GM12864 (cell line): ENCODE data around the gene LIN37.

Experiments used
- DNase-seq: peaks from one replicate; pipeline ENCODE4 v3.0.0-alpha.2; 2011; ENCODE audit warnings: low read depth
- H3K4me3 ChIP-seq: 2 replicates; pipeline ENCODE4 v1.5.1; 2011; ENCODE audit warnings: mild to moderate bottlenecking, low read depth, low read length, control low read depth
- TF ChIP-seq, protein P1 (sequence below): IDR thresholded peaks from 2 replicates; pipeline ENCODE4 v1.5.1; 2011; ENCODE audit warnings: low read depth, mild to moderate bottlenecking, moderate library complexity, low read length, control low read depth, inconsistent platforms; ENCODE audit errors: missing control alignments

Gene LIN37

DNA sequence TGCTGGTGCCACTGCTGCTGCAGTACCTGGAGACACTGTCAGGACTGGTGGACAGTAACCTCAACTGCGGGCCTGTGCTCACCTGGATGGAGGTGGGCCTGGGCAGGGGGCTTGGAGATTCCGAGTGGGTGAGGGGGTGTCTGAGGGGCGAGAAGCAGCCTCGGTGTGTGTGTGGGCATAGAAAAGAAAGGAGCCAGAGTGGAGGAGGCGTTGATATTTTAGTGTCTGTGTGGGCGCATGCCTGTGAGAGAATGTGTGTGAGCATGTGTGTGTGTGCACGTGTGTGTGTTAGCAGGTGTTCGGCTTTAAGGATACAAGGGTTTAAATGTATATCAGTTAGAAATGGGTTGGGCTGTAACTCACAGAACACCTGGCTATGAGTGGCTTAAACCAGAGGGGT is 30.7 kb downstream of the LIN37 start:
- no peak for DNase-seq
- no peak overlapping the region for H3K4me3 ChIP-seq
- TF ChIP-seq, protein P1, sequence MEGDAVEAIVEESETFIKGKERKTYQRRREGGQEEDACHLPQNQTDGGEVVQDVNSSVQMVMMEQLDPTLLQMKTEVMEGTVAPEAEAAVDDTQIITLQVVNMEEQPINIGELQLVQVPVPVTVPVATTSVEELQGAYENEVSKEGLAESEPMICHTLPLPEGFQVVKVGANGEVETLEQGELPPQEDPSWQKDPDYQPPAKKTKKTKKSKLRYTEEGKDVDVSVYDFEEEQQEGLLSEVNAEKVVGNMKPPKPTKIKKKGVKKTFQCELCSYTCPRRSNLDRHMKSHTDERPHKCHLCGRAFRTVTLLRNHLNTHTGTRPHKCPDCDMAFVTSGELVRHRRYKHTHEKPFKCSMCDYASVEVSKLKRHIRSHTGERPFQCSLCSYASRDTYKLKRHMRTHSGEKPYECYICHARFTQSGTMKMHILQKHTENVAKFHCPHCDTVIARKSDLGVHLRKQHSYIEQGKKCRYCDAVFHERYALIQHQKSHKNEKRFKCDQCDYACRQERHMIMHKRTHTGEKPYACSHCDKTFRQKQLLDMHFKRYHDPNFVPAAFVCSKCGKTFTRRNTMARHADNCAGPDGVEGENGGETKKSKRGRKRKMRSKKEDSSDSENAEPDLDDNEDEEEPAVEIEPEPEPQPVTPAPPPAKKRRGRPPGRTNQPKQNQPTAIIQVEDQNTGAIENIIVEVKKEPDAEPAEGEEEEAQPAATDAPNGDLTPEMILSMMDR: no peak

DNA sequence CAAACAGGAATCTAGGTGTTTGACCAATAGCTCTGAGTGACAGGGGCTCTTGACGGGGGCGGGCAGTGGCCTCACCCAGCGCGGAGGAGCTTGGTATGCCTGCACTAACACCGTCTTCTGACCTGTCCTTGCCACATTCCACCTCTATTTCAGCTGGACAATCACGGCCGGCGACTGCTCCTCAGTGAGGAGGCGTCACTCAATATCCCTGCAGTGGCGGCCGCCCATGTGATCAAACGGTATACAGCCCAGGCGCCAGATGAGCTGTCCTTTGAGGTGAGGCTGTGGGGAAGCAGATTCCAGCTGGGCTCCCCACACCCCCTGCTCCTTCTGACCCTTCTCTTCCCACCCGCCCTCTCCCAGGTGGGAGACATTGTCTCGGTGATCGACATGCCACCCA is 31.7 kb downstream of the LIN37 start:
- DNase-seq: no peak
- TF ChIP-seq, protein P1: no peak
- H3K4me3 ChIP-seq: no peak overlapping the region

DNA sequence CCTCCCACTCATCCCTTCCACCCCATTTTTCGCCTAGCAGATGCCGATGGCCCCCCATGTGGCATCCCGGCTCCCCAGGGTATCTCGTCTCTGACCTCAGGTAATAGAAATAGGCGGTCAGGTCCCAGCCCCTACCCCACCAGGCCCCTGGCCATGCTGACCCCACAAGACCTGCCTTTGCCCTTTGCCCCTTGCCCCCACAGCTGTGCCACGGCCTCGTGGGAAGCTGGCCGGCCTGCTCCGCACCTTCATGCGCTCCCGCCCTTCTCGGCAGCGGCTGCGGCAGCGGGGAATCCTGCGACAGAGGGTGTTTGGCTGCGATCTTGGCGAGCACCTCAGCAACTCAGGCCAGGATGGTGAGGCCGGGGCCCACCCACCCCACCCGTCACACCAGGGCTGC is 32.3 kb downstream of the LIN37 start:
- no peak overlapping the region for H3K4me3 ChIP-seq
- TF ChIP-seq, protein P1: no peak
- no peak for DNase-seq

DNA sequence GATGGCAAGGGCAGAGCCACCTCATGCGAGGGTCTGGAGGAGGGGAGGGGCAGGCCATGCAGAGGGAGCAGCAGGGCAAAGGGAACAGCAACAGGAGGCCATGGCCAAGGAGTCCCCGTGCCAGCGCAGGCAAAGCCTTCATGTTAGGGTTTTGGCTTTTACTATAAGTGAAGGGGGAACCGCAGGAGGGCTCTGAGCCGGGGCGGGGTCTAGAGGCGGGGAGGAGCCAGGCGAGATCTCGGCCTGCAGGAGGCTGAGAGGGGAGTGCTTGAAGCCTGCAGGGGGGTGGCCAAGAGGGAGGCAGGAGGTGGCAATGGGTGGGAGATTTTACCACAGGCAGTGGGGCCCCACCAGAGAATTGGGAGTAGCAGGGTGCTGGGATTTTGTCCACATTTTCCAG is 33.3 kb downstream of the LIN37 start:
- TF ChIP-seq, protein P1: no peak
- no peak for DNase-seq
- no peak overlapping the region for H3K4me3 ChIP-seq

DNA sequence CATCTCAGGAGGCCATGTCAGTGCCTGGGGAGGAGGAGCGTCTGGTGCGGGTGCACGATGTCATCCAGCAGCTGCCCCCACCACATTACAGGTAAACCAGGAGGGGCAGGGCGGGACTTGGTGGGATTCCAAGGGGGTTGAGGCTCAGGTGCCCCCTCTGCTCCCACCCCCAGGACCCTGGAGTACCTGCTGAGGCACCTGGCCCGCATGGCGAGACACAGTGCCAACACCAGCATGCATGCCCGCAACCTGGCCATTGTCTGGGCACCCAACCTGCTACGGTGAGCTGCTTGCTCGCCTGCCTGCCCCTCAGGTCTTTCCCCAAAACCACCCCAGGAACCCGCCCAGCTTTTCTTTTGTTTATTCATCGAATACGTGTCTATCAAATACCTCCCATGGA is 34.2 kb downstream of the LIN37 start:
- DNase-seq: no peak
- H3K4me3 ChIP-seq: no peak overlapping the region
- TF ChIP-seq, protein P1: no peak

DNA sequence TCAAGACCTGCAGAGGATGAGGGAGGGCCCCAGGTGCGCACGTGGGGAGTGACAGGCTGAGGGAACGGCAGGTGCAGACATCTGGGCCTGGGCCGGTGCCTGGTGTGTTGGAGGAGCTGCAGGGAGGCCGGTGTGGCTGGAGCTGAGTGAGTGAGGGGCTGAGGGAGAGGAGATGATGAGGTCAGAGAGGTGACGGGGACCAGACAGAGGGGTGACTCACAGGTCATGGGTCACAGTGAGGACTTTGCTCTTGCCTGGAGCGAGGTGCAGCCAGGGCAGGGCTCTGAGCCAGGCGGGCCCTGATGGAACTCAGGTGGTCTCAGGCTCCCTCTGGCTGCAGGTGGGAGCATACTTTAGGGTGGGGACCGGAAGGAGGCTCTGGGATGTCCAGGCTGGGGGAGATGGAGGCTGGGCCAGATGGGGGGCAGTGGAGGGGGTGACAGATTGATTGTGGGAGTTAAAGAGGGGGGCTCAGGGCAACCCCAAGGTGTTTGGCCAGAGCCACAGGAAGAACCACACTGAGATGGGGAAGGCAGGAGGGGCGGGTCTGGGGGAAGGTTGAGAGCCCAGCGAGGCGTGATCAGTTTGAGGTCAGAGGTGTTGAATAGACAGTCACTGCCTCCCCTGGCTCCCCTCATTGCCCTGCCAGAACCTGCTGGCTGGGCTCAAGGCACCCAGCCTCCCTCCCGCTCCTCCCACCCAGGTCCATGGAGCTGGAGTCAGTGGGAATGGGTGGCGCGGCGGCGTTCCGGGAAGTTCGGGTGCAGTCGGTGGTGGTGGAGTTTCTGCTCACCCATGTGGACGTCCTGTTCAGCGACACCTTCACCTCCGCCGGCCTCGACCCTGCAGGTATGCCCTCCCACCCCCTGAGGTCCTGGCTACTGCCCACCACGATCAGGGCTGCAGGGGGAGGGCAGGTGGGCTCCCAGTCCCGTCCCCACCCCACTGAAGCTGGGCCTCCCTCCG is 35.4 kb downstream of the LIN37 start:
- no peak overlapping the region for H3K4me3 ChIP-seq
- TF ChIP-seq, protein P1: no peak
- no peak for DNase-seq
